GM23338 (cell line): ENCODE measurements around the gene ZDHHC16. TPM values are rescaled to one million over a fixed set of nuclear protein-coding genes. Genes with fewer than 3 reads are reported as not detected.
A peak's percentile ranks its signal among the peaks of the same experiment; 100 is the strongest.

Source experiments
- ATAC-seq: fragments of 200-7000 bp; cut with Tn5 transposase; 3 replicates; pipeline ENCODE4 v1.9.1; 2020
- DNase-seq: peaks from one replicate; pipeline ENCODE4 v3.0.0-alpha.2; 2015; ENCODE audit warnings: low spot score
- H2AFZ ChIP-seq: fragments of 200-600 bp; sonication (generic); 2 replicates; pipeline ENCODE4 v1.8.0; 2016; ENCODE audit warnings: antibody characterized with exemption, mild to moderate bottlenecking, moderate library complexity
- H3F3A ChIP-seq: fragments of 200-600 bp; sonication (generic); replicated peaks from 2 replicates; pipeline ENCODE4 v1.8.0; 2017; ENCODE audit warnings: antibody characterized with exemption, mixed run types, low read depth
- H3K27ac ChIP-seq: fragments of 200-600 bp; sonication (generic); 2 replicates; pipeline ENCODE4 v1.6.1; 2016; ENCODE audit warnings: low read depth
- H3K27me3 ChIP-seq: fragments of 200-600 bp; sonication (generic); 2 replicates; pipeline ENCODE4 v1.8.0; 2016; ENCODE audit warnings: mild to moderate bottlenecking, mixed run types, moderate library complexity; ENCODE audit not compliant: insufficient read depth
- H3K36me3 ChIP-seq: fragments of 200-600 bp; sonication (generic); 2 replicates; pipeline ENCODE4 v1.8.0; 2016; ENCODE audit warnings: mild to moderate bottlenecking; ENCODE audit not compliant: insufficient read depth
- H3K4me1 ChIP-seq: fragments of 200-600 bp; sonication (generic); 2 replicates; pipeline ENCODE4 v1.8.0; 2016; ENCODE audit warnings: mild to moderate bottlenecking, moderate library complexity; ENCODE audit not compliant: insufficient read depth
- H3K4me2 ChIP-seq: fragments of 200-600 bp; sonication (generic); 2 replicates; pipeline ENCODE4 v1.7.1; 2017; ENCODE audit warnings: mixed run types
- H3K4me3 ChIP-seq: fragments of 200-600 bp; sonication (generic); 2 replicates; pipeline ENCODE4 v1.6.1; 2016; ENCODE audit warnings: mixed run types
- H3K79me2 ChIP-seq: fragments of 200-600 bp; sonication (generic); replicated peaks from 2 replicates; pipeline ENCODE4 v1.8.0; 2017; ENCODE audit warnings: mild to moderate bottlenecking; ENCODE audit not compliant: insufficient read depth
- H3K9me2 ChIP-seq: fragments of 200-600 bp; sonication (generic); 2 replicates; pipeline ENCODE4 v1.8.0; 2017; ENCODE audit not compliant: insufficient read depth
- H4K20me1 ChIP-seq: fragments of 200-600 bp; sonication (generic); replicated peaks from 2 replicates; pipeline ENCODE4 v1.8.0; 2017; ENCODE audit warnings: mild to moderate bottlenecking; ENCODE audit not compliant: insufficient read depth
- H3K27ac Mint-ChIP-seq: 2 replicates; pipeline ENCODE4 v1.8.0; 2020; ENCODE audit warnings: inconsistent platforms, mild to moderate bottlenecking, moderate library complexity, mixed read lengths
- H3K27me3 Mint-ChIP-seq: 3 replicates; pipeline ENCODE4 v1.8.0; 2022; ENCODE audit warnings: low read depth, mild to moderate bottlenecking, moderate library complexity, mixed read lengths, inconsistent platforms; ENCODE audit not compliant: insufficient read depth, poor library complexity
- H3K36me3 Mint-ChIP-seq: 3 replicates; pipeline ENCODE4 v1.8.0; 2021; ENCODE audit warnings: low read depth, mild to moderate bottlenecking, inconsistent platforms, moderate library complexity, mixed read lengths
- H3K4me1 Mint-ChIP-seq: 3 replicates; pipeline ENCODE4 v1.8.0; 2020; ENCODE audit warnings: mild to moderate bottlenecking, inconsistent platforms, mixed read lengths
- H3K4me3 Mint-ChIP-seq: 3 replicates; pipeline ENCODE4 v1.8.0; 2021; ENCODE audit warnings: moderate library complexity, mild to moderate bottlenecking, inconsistent platforms, mixed read lengths
- H3K9me3 Mint-ChIP-seq: 3 replicates; pipeline ENCODE4 v1.8.0; 2020; ENCODE audit warnings: moderate library complexity, mild to moderate bottlenecking, inconsistent platforms, mixed read lengths
- CREB1 ChIP-seq: fragments of 250-450 bp; sonication (Bioruptor Pico); IDR thresholded peaks from 2 replicates; pipeline ENCODE4 v1.5.0; 2020; ENCODE audit warnings: low read depth, mild to moderate bottlenecking, moderate library complexity
- CTCF ChIP-seq, 2 experiments: fragments of 200-600 bp in 1 of 2; sonication (generic) in 1 of 2; conservative IDR thresholded peaks; 2 replicates each; pipeline versions ENCODE4 v1.5.1 to v1.6.1; 2016 to 2017; ENCODE audit warnings: antibody characterized with exemption in 2 of 2, low read depth in 2 of 2, mild to moderate bottlenecking in 2 of 2, moderate library complexity in 1 of 2
- ETS1 ChIP-seq: IDR thresholded peaks from 2 replicates; pipeline ENCODE4 v1.6.1; 2016; ENCODE audit warnings: antibody characterized with exemption
- EZH2 ChIP-seq: fragments of 200-600 bp; sonication (generic); IDR thresholded peaks from one replicate; pipeline ENCODE4 v1.8.0; 2017; ENCODE audit warnings: antibody characterized with exemption, mild to moderate bottlenecking, low read depth; ENCODE audit not compliant: unreplicated experiment
- EZH2phosphoT487 ChIP-seq: fragments of 200-600 bp; sonication (generic); IDR thresholded peaks from one replicate; pipeline ENCODE4 v1.8.1; 2018; ENCODE audit warnings: antibody characterized with exemption; ENCODE audit not compliant: unreplicated experiment
- JUNB ChIP-seq: IDR thresholded peaks from one replicate; pipeline ENCODE4 v1.6.1; 2016; ENCODE audit warnings: antibody characterized with exemption; ENCODE audit not compliant: unreplicated experiment
- NANOG ChIP-seq: IDR thresholded peaks from 2 replicates; pipeline ENCODE4 v1.6.1; 2016; ENCODE audit warnings: antibody characterized with exemption, borderline replicate concordance
- POLR2AphosphoS5 ChIP-seq: IDR thresholded peaks from 2 replicates; pipeline ENCODE4 v1.6.1; 2016; ENCODE audit warnings: antibody characterized with exemption, low read depth
- REST ChIP-seq: IDR thresholded peaks from one replicate; pipeline ENCODE4 v1.6.1; 2018; ENCODE audit warnings: antibody characterized with exemption; ENCODE audit not compliant: unreplicated experiment
- STAT1 ChIP-seq: IDR thresholded peaks from one replicate; pipeline ENCODE4 v1.6.1; 2016; ENCODE audit warnings: antibody characterized with exemption; ENCODE audit not compliant: unreplicated experiment
- ZNF114 ChIP-seq: fragments of 250-450 bp; sonication (Bioruptor Pico); IDR thresholded peaks from 2 replicates; pipeline ENCODE4 v1.5.0; 2020; ENCODE audit warnings: mild to moderate bottlenecking, moderate library complexity
- ZNF331 ChIP-seq: fragments of 250-450 bp; sonication (Bioruptor Pico); IDR thresholded peaks from 2 replicates; pipeline ENCODE4 v1.5.0; 2020; ENCODE audit warnings: low read depth, mild to moderate bottlenecking, moderate library complexity
- polyA plus RNA-seq: library from polyadenylated mRNA; unstranded; fragments of >200 nt; fragmentation: Nextera tagmentation; extraction: Ambion mirVana; gene quantifications from 2 replicates; pipeline ENCODE4 v1.2.1, GENCODE V29; 2016
- total RNA-seq: library from RNA; depleted of rRNA; stranded (reverse); fragments of >200 nt; shearing (Covaris generic); gene quantifications from 2 replicates; pipeline ENCODE4 v1.2.3, GENCODE V29; 2014

Gene ZDHHC16
- total and polyA plus RNA-seq, 2 experiments from 2014 or later = 35.1 to 58.2 TPM

GRCh38 chr10:97463363-97464132 lies 17.6 kb downstream of the ZDHHC16 start:
- Histone ChIP-seq H3K4me3 (no peak overlapping the region), H3F3A (peaks cover 28% of the 10 kb centered on the region), H3K27ac (peak overlapping the region; percentile 73), H3K4me2 (no peak overlapping the region), H3K4me1 (no peaks in the 10 kb centered on the region), H4K20me1 (peaks cover 5% of the 10 kb centered on the region), H3K36me3 (peaks cover 64% of the 10 kb centered on the region), H2AFZ (no peak overlapping the region), H3K9me2 (no peaks in the 10 kb centered on the region), H3K27me3 (no peaks in the 10 kb centered on the region), H3K79me2 (no peaks in the 10 kb centered on the region)
- no peak overlapping the region for H3K4me3 Mint-ChIP-seq
- no peak for TF ChIP-seq NANOG
- TF ChIP-seq CTCF (conservative IDR thresholded peaks at IDR 0.05; ENCODE audit: low read depth in 2 of 2) = peak; percentile 86 to 96
- peaks cover 5% of the 10 kb centered on the region; the same call in 1 of the 3 replicates for H3K4me1 Mint-ChIP-seq
- H3K9me3 Mint-ChIP-seq = no peaks in the 10 kb centered on the region
- peaks cover 90% of the 10 kb centered on the region for H3K36me3 Mint-ChIP-seq
- H3K27ac Mint-ChIP-seq = peak overlapping the region; percentile 86
- DNase-seq (peak; percentile 87), ATAC-seq (peak; percentile 94)
- H3K27me3 Mint-ChIP-seq = peaks cover 8% of the 10 kb centered on the region

GRCh38 chr10:97464226-97464625 lies 18.3 kb downstream of the ZDHHC16 start:
- H3K4me2 ChIP-seq = no peak overlapping the region
- Mint-ChIP-seq H3K27me3 (peaks cover 6% of the 10 kb centered on the region), H3K9me3 (no peaks in the 10 kb centered on the region), H3K4me3 (no peak overlapping the region), H3K4me1 (peaks cover 5% of the 10 kb centered on the region; the same call in 1 of the 3 replicates), H3K36me3 (peaks cover 90% of the 10 kb centered on the region), H3K27ac (peak overlapping the region; percentile 86)
- H2AFZ ChIP-seq = no peak overlapping the region
- peaks cover 65% of the 10 kb centered on the region for H3K36me3 ChIP-seq
- peak overlapping the region; percentile 73 for H3K27ac ChIP-seq
- H3K4me1 ChIP-seq = no peaks in the 10 kb centered on the region
- no peak for ATAC-seq
- H3K4me3 ChIP-seq = no peak overlapping the region
- H3K79me2 ChIP-seq = no peaks in the 10 kb centered on the region
- H3K27me3 ChIP-seq = no peaks in the 10 kb centered on the region
- H4K20me1 ChIP-seq = peaks cover 5% of the 10 kb centered on the region
- no peak for DNase-seq
- H3F3A ChIP-seq = peaks cover 32% of the 10 kb centered on the region
- no peaks in the 10 kb centered on the region for H3K9me2 ChIP-seq
- TF ChIP-seq ETS1 (no peak), POLR2AphosphoS5 (no peak), REST (no peak), NANOG (no peak), STAT1 (no peak), EZH2 (no peak), ZNF114 (CRISPR knock-in tag) (no peak), JUNB (no peak), ZNF331 (CRISPR knock-in tag) (no peak), CTCF (conservative IDR thresholded peaks at IDR 0.05; ENCODE audit: low read depth in 2 of 2) (no peak), CREB1 (CRISPR knock-in tag) (no peak), EZH2phosphoT487 (no peak)
